Measurements from ENCODE around the gene TP73.

The TP73 gene

GRCh38 chr1:3689138-3689750 lies 36.9 kb downstream of the TP73 start:
- DNase-seq (ENCODE audit: low spot score) = no peak

GRCh38 chr1:3690282-3691065 lies 38.2 kb downstream of the TP73 start:
- no peak for DNase-seq (ENCODE audit: low spot score)

- no peak for DNase-seq (ENCODE audit: low spot score)
Measured at GRCh38 chr1:3691421-3692204, 39.3 kb downstream of the TP73 start.

- DNase-seq (ENCODE audit: low spot score) = no peak
Measured at GRCh38 chr1:3692598-3692997, 40.3 kb downstream of the TP73 start.

GRCh38 chr1:3693321-3693720 lies 41.0 kb downstream of the TP73 start:
- DNase-seq (ENCODE audit: low spot score) = no peak

GRCh38 chr1:3695326-3696217 lies 43.3 kb downstream of the TP73 start:
- peak; percentile 41 for DNase-seq (ENCODE audit: low spot score)

- no peak for DNase-seq (ENCODE audit: low spot score)
Measured at GRCh38 chr1:3696689-3697088, 44.4 kb downstream of the TP73 start.

GRCh38 chr1:3697104-3697503 lies 44.8 kb downstream of the TP73 start:
- DNase-seq (ENCODE audit: low spot score) = no peak

- DNase-seq (ENCODE audit: low spot score) = no peak
Measured at GRCh38 chr1:3697810-3698209, 45.5 kb downstream of the TP73 start.

GRCh38 chr1:3698660-3699408 lies 46.5 kb downstream of the TP73 start:
- no peak for DNase-seq (ENCODE audit: low spot score)

GRCh38 chr1:3699596-3699995 lies 47.3 kb downstream of the TP73 start:
- no peak for DNase-seq (ENCODE audit: low spot score)

- no peak for DNase-seq (ENCODE audit: low spot score)
Measured at GRCh38 chr1:3700631-3701030, 48.3 kb downstream of the TP73 start.

GRCh38 chr1:3702528-3702927 lies 50.2 kb downstream of the TP73 start:
- DNase-seq (ENCODE audit: low spot score) = no peak

- DNase-seq (ENCODE audit: low spot score) = no peak
Measured at GRCh38 chr1:3702990-3703728, 50.8 kb downstream of the TP73 start.

- DNase-seq (ENCODE audit: low spot score) = no peak
Measured at GRCh38 chr1:3703786-3704371, 51.6 kb downstream of the TP73 start.

- no peak for DNase-seq (ENCODE audit: low spot score)
Measured at GRCh38 chr1:3705341-3705950, 53.1 kb downstream of the TP73 start.

- no peak for DNase-seq (ENCODE audit: low spot score)
Measured at GRCh38 chr1:3706651-3707297, 54.5 kb downstream of the TP73 start.

GRCh38 chr1:3707298-3707938 lies 55.1 kb downstream of the TP73 start:
- DNase-seq (ENCODE audit: low spot score) = no peak

GRCh38 chr1:3707939-3708328 lies 55.6 kb downstream of the TP73 start:
- DNase-seq (ENCODE audit: low spot score) = no peak

Data from cerebellar cortex (tissue), 1 donor.